ENCODE data around the gene CDC20. TPM values are rescaled to one million over a fixed set of nuclear protein-coding genes. Genes with fewer than 3 reads are reported as not detected.
A peak's percentile ranks its signal among the peaks of the same experiment; 100 is the strongest.
"Not testable (repeated sequence)": the region's sequence is repeated elsewhere in the genome, so short reads cannot be mapped to it uniquely, and the experiment has no call there.

Gene CDC20
- total RNA-seq, 1 experiment from 2014 or later: 669 TPM

DNA sequence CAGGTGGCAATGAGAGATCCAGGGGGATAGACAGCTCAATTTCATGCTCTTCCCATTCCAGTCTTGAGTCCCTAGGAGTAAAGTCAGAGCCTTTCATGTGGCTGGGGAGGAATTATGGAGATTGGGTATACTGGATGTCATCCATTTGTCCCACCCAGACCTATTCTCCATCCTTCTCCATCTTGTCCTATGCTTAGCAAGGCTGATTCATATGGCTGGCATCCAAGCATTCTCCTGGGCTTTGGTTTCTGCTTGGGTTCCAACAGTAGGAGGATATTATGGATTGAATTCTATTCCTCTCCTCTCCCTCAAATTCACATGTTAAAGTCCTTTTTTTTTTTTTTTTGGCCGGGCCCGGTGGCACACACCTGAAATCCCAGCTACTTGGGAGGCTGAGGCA lies 3.8 kb upstream of the CDC20 start:
- no peak for DNase-seq (ENCODE audit: low read depth)

DNA sequence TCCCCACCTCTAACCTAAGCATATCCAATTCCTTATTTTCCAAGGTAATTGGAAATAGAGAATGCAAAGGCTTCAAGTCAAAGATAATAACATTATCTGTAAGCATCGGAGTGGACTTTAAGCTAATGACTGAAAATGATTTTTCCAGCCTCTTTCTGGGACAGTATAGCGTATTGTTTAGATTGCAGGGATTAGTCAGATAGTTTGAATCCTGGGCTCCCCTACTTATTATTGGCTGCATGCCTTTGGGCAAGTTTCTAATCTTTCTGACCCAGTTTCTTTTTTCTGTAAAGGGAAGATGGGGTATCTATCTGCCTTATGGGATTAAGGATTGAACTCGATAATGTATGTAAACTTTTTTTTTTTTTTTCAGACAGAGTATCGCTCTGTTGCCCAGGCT lies 1.5 kb upstream of the CDC20 start:
- DNase-seq (ENCODE audit: low read depth): no peak

DNA sequence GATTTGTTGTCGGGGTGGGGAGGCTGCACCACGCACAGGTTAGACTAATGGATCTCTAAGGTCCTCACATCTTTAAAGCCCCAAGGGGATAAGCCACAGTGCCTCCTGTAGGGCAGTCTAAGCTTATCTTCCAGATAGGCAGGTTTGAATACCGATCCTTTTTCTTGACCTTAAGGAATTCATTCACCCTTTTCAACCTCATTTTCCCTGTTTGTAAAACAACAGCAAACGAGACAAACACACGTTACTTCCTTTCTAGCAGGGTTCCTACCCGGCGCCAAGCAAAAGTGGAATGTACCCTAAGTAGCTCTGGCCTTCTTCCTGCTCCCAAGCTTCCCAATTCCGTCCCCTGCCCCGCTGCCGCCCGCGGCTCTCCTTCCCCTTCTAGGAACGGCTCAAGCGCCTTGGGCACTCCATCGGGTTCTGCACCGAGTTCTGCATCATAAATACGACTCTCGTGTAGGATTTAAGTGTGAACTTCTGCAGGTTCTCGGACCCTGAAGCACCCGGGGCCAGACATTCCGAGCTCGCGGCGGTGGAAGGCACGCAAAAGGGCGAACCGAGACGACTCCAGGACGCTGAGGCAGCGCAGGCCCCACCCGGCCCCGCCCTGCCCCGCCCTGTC lies 548 bp upstream of the CDC20 start:
- DNase-seq (ENCODE audit: low read depth): peak; percentile 47

GRCh38 chr1:43359696-43360095 lies 915 bp downstream of the CDC20 start:
- DNase-seq (ENCODE audit: low read depth): no peak

DNA sequence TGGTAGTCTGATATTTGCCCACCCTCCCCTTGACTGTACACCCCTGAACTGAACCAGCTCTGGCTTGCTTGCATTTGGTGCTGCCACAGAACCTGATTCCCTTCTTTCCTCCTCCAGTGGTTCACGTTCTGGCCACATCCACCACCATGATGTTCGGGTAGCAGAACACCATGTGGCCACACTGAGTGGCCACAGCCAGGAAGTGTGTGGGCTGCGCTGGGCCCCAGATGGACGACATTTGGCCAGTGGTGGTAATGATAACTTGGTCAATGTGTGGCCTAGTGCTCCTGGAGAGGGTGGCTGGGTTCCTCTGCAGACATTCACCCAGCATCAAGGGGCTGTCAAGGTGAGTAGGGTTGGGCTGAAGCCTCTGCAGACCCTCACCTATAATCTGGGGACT lies 1.8 kb downstream of the CDC20 start:
- no peak for DNase-seq (ENCODE audit: low read depth)

DNA sequence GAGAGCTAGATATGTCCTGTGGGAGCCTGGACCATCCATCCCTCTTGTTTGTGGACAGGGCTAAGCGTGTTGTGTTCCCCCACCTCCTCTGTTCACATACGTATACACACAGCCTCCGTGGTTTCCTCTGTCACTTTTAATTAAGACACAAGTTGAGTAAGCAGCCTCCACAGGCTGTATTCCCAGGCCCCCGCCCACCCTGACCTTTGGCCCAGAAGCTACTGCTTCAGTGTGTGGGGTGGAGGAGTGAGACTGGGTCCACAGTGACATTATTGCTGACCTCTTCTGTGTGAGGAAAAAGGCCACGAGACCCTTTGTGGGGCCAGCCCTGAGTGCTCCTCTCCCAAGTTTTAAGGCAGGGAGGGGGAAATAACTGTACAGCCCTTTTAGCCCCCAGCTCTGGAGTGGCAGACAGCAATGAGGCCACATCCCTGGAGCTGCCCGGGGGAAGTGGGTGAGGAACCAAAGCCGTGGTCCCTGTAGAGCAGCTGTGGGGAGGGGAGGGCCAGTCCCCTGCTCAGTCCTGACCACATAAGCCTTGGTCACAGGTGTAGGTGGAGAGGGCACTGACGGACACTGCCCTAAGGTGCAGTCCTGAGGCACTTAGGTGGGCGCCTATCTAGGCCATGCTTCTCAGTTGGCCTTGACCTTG lies 4.6 kb downstream of the CDC20 start:
- peak; percentile 36 for DNase-seq (ENCODE audit: low read depth)

- no peak for DNase-seq (ENCODE audit: low read depth)
These were observed 5.2 kb downstream of the CDC20 start for GRCh38 chr1:43363935-43364525.

DNA sequence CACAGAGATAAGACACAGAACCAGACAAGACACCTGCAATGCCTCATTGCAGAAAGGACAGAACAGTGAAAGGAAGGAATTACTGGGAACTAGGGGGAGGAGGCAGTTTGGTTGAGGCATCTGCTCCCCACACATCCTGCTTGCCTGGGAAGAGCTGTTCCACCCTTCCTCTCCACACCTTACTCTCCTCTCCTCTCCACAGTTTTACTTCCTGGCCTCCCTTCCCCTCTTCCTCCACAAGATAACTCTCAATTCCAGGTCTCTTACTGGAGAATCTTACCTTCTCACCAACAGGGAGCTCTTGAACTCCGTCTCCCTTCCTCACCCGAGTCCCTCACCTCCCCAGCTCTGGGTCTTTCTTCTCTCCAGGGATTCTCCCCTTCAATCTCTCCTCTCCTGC lies 6.9 kb downstream of the CDC20 start:
- no peak for DNase-seq (ENCODE audit: low read depth)

GRCh38 chr1:43366179-43366578 lies 7.4 kb downstream of the CDC20 start:
- DNase-seq (ENCODE audit: low read depth): no peak

DNA sequence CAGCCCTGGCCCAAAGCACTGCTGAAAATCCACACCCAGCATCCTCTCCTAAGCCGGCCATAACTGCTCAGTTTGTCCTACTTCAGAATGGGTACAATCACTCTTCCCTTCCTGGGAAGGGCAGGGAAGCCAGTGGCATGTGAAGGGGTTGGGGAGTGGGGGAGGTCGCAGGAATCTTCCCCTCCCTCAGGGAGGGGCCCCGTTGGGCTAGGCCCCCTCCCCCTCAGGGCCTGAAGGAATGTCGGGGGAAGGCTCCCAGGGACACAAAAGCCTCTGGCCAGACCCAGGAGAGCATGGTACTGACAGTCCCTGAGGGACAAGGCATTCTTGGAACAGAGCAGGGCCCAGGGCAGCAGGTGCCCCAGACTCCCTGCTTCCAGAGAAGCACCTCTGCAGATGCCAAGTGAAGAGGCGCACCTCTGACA lies 7.8 kb downstream of the CDC20 start:
- DNase-seq (ENCODE audit: low read depth): no peak

- no peak for DNase-seq (ENCODE audit: low read depth)
These were observed 8.5 kb downstream of the CDC20 start for GRCh38 chr1:43367026-43367903.

GRCh38 chr1:43367904-43368645 lies 9.3 kb downstream of the CDC20 start, which contains the start of gene ELOVL1:
ELOVL1 (minus strand) TSS chr1:43368011; CDS start chr1:43365609, 2,402 bp downstream.
- peak; percentile 87 for DNase-seq (ENCODE audit: low read depth)

GRCh38 chr1:43368646-43369020 lies 9.9 kb downstream of the CDC20 start:
- DNase-seq (ENCODE audit: low read depth): no peak

DNA sequence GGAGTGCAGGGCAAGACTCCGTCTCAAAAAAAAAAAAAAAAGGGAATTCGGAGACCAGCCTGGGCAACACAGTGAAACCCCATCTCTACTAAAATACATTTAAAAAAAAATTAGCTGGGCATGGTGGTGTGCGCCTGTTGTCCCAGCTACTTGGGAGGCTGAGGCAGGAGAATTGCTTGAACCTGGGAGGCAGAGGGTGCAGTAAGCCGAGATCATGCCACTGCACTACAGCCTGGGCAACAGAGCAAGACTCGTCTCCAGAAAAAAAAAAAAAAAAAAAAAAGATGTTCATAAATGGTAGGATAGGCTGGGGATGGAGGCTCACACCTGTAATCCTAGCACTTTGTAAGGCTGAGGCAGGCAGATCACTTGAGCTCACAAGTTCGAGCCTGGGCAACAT lies 11.0 kb downstream of the CDC20 start:
- DNase-seq (ENCODE audit: low read depth): not testable (repeated sequence)

DNA sequence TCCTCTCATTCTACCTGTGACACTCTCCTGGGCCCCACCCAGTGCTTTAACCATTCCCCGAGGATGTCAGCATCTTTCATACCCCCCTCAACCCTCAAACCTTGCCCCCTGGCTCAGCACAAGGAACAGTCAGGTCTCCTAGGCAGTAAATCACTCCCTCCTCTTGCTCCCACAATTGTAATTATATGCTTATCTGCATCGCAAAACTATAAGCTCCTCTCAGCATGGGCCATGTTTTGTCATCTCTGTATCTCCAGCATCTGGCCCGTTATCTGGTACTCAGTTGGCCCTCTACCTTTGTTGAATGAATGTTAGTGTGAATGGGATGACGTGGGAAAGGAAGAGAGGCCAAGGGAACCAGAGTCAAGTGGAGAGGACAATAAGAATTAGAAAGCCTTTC lies 11.8 kb downstream of the CDC20 start:
- DNase-seq (ENCODE audit: low read depth): no peak

DNA sequence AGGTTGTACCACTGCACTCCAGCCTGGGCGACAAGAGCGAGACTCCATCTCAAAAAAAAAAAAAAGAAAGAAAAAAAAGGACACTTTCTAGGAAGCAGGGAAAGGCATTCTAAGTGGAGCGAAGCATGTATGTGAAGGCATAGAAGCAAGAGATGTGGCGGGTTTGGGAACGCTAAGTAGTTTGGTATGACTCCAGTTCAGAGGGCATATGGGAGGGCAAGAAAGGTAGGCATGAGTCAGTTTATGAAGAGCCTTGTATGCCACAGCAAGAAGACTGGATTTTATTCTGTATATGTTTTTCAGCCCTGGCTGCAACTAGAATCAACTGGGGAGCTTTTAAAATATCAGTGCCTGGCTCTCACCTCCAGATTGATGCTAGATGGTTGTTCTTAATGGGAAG lies 13.4 kb downstream of the CDC20 start:
- peak; percentile 73 for DNase-seq (ENCODE audit: low read depth)

- DNase-seq (ENCODE audit: low read depth): peak; percentile 95
These were observed 14.5 kb downstream of the CDC20 start for GRCh38 chr1:43373066-43373940.

DNA sequence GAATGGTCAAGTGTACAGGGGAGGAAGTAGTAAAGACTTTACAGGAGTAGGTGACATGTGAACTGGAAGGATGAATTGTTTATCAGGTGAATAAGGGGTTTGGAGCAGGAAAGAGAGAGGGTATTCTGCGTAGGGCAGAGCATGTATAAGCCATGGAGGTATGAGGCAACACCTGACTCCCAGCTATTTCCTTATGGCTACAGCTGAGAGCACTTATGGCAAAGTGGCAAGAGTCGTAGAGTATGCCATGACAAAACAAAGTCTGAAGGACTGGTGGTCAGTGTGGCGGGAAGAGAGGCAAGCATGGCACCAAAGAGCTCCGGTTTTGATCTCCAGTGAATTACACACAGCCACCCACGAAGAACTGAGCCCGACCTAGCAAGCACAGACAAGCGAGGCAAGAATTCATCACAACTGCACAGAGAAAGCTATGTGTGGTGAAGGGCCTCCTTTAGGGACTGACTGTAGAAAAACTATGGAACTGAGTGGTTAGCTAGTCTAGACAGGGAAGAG lies 18.0 kb downstream of the CDC20 start:
- no peak for DNase-seq (ENCODE audit: low read depth)

DNA sequence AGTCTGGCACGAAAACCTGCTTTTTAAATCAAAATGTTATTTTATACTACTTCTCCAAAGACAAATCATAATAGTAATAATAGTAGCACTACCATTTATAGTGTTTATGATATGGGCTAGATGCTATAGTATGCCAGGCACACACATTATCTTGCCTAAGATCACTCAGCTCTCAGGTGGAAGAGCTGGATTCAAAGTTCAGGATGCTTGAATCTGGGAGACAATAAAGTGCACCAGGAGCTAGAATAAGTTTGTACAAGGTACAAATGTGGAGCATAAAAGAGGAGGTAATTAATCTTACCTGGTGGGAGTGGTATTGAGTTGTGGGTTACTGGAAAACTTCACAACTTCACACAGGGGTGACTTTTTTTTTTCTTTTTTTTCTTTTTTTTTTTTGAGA lies 19.1 kb downstream of the CDC20 start:
- no peak for DNase-seq (ENCODE audit: low read depth)

DNA sequence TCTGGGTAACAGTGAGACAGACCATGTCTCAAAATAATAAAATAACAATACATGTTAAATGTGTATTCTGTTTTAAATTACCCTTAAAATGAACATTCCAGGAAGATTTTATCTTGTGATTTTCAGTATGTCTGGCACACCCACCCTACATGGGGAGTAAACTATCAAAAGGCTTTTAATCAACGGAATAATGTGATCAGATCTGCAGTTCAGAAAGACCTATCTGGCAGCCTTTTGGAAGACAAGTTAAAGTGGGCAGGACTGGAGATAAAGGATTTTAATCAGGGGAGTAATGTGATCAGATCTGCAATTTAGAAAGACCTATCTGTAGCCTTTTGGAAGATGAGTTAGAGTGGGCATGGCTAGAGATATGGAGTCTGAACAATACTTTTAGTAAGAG lies 20.7 kb downstream of the CDC20 start:
- no peak for DNase-seq (ENCODE audit: low read depth)

Measured in HT1080 (cell line).